Measurements from ENCODE around the gene SPDYE18.
"Not testable (repeated sequence)": the region's sequence is repeated elsewhere in the genome, so short reads cannot be mapped to it uniquely, and the experiment has no call there.

DNA sequence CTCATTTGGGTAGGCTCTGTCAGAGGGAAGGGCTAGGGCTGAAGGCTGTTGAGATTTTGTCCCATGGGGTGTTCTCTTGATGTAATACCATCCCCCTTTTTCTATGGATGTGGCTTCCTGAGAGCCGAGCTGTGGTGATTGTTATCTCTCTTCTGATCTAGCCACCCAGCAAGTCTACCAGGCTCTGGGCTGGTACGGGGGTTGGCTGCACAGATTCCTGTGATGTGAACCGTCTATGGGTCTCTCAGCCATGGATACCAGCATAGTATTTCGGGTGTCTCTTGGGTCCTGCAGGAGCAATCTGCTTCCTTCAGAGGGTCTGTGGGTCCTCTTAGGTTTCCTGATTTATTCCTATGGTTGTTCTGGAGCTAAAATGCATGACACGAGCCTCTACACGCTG is 8.8 kb upstream of the SPDYE18 start:
- TF ChIP-seq EZH2 (IDR thresholded peaks at IDR 0.05; ENCODE audit: low read length, unreplicated experiment) = not testable (repeated sequence)
- TF ChIP-seq, protein P1, sequence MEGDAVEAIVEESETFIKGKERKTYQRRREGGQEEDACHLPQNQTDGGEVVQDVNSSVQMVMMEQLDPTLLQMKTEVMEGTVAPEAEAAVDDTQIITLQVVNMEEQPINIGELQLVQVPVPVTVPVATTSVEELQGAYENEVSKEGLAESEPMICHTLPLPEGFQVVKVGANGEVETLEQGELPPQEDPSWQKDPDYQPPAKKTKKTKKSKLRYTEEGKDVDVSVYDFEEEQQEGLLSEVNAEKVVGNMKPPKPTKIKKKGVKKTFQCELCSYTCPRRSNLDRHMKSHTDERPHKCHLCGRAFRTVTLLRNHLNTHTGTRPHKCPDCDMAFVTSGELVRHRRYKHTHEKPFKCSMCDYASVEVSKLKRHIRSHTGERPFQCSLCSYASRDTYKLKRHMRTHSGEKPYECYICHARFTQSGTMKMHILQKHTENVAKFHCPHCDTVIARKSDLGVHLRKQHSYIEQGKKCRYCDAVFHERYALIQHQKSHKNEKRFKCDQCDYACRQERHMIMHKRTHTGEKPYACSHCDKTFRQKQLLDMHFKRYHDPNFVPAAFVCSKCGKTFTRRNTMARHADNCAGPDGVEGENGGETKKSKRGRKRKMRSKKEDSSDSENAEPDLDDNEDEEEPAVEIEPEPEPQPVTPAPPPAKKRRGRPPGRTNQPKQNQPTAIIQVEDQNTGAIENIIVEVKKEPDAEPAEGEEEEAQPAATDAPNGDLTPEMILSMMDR (conservative IDR thresholded peaks at IDR 0.05; ENCODE audit: low read depth, low read length) = not testable (repeated sequence)
